Activated CD8-positive, alpha-beta memory T cell treated with anti-CD3 and anti-CD28 coated beads for 4 hours (primary cell): ENCODE measurements around the gene CELF6.

ENCODE experiments used
- DNase-seq, 2 donors: peaks; one replicate each; pipeline ENCODE4 v3.0.0-alpha.2; 2020; ENCODE audit warnings: low read depth in 2 of 2

CELF6 gene

DNA sequence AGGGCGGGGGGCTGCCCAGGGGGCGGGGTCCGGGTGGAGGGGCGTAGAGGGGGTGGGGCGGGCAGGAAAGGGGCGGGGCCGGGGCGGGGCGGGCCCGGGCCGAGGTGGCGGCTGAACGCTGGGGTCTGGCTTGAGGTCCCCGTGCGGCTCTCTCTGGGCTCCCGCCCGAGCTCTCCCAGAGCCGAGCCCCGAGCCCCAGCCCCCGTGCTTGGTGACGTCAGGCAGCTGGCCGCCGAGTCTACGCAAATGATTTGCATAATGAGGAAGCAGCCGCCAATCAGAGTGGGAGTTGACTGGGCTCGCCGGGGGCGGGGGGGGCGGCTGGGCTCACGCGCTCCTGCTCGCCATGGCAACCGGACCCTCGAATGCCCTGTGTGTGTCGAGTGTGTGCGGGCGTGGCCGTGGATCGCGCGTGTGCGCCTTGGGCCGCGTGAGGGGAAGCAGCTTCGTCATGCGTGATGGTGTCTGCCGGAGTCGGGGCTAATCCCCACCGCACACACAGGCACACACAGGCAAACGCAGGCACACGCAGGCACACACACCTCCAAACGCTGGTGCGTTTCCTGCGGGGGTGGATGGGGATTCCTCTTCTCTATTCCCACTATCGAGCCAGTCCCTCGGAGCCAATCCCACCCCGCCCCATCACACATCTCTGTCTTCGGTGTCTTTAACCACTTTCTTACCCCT, at the start of gene CELF6:
CELF6 (minus strand) TSS at position 173 of the 687 bp plus-strand sequence. CDS start 283 bp downstream, outside the sequence.
- DNase-seq, result peak; percentile 54 to 67

DNA sequence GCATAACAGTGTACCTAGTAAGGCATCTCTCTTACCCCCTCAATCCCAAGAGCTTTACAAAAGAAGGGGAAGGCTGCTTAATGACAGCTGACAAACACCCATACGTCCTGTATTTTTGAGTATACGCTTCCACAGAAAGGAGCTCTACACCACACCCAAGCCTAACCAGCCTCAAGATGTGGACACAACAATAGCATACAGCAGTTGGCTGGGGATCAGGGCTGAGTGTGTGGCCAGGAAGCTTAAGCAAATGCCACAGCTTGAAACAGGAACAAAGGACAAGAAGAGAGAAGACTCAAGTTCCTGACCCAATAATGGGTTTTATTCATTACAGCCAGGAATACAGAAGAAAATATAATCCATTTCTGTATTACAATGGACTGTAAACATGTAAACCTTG, 48.9 kb upstream of the CELF6 start:
- no peak for DNase-seq

DNA sequence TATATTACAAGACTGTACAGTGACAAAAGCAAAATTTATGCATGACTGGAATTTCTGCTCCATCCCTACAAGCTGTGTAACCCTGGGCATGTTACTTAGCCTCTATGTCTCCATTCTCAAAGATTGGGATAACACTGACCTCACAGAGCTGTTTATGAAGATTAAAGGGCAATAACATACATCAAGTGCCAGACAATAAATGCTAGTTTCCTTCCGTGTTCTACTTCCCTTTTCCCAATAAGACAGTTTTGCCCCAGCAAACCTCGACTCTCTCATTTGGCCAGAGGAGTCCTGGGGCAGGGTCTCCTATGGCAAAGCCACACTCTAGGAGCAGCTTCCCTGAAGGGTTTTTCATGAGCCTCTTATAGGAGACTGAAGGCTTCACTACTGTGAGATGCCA, 48.4 kb upstream of the CELF6 start:
- no peak for DNase-seq

DNA sequence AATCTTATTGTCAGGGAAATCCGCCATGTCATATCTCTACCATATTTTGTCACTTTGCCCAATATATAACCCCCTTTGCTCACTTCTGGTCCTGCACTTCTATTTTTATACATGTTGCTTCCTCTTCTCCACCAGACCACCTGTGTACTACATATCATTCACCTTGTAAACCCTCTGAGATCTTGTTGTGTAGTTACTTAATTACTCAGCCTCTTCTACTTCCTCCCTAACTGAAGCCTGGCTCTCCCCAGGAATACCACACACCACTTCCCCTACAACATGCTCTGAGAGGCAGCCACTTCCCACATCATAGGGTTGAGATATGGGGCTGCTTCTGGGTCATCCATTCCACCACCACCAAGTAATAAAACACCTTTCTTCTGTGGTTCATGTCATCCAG, 45.9 kb upstream of the CELF6 start:
- DNase-seq, result no peak

- DNase-seq, result no peak
These were observed 41.2 kb upstream of the CELF6 start for GRCh38 chr15:72361176-72361575.

DNA sequence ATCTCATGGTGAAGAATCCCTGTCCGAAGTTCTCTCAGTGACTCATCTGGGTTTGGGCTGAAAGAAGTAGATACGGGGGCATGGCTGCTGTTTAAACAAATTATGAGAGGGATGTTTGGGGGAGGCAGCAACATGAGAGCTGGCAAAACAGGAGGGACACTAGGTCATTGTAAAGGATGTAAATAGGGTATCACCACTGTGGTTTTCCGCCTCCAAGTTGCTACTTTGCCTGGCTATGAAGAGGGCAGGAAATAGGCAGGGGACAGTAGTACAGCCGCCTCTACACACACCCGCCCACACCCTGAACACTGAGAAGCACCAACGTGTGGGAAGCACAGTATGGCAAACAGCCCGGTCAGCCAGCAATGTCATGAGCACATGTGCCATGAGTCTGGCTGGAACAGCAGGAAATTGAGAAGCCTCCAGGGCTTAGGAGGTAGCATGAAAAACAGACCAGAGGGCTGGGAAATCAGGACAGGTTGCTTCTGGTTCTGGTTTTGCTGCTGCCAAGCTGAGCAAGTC, 38.8 kb upstream of the CELF6 start:
- DNase-seq, result no peak

DNA sequence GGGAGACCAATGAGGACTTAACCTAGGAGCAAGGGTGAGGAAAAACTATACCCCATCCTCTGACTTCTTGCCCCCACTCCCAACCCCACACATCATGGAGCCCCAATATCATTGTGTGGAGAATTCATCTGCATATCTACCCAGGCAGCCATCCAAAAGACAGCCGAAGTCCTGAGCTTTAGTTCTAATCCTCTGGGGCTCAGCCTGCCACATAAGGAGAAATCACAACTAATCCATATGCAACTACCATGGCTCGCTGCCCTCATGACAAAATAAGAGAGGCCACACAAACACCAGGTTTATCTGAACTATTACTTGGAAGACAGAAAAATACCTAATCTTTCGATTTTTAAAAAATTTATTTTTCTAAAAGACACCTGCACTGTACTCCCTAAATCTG, 38.2 kb upstream of the CELF6 start:
- no peak for DNase-seq

DNA sequence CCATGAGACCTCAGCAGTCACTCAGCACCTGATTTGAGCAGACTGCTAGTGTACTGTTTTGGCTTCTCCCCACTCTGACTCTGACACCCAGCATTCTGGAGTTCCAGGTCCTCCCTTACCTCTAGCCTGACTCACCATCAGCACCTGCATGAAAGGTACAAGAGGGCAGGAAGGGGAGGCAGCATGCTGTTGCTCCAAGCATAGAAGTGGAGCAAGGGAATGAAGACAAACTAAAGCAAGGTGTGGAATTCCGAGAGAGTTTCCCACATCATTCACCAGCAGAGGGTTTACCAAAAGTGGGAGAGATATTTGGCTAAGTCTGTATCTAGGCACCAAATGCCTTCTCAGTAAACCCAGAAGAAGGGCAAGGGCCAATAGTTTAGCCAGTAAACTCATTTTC, 34.5 kb upstream of the CELF6 start:
- DNase-seq, result no peak

DNA sequence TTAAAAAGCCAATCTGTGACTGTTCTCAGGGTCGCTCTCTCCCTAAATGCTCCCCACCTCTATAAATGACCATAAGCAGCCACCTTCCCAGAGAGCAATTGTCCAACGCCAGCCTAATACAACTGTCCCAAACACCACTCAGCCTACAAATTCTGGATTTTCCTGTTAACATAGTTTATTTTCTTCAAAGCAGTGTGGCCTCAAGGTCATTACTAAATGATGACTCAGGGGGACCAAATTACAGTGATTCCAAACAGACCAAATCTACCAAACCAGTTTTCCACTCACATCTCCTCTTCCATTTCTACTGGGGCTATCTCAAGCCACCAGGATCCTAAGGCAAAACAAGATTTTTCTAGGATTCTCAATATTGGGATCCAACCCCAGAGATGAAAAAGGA, 33.3 kb upstream of the CELF6 start:
- DNase-seq, result no peak

DNA sequence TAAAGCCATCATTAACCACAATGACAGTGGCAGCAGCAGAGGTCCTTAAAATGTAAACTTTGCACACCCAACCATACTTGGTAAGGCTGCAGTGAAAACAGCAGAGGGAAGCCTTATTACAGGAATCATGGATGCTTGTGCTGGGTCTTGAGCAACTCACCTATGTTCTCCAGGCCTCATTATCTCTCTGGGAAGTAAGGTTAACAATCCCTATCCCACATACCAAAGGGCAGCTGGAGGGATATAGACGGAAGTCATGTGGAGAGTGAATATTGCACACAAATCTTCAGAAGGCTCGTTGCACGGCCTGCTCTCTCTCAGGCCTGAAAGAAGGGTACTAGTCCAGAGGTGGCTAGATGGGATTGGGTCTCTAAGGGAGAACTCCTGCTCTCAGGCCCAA, 25.8 kb upstream of the CELF6 start:
- no peak for DNase-seq

- no peak for DNase-seq
These were observed 25.3 kb upstream of the CELF6 start for GRCh38 chr15:72345280-72345679.

DNA sequence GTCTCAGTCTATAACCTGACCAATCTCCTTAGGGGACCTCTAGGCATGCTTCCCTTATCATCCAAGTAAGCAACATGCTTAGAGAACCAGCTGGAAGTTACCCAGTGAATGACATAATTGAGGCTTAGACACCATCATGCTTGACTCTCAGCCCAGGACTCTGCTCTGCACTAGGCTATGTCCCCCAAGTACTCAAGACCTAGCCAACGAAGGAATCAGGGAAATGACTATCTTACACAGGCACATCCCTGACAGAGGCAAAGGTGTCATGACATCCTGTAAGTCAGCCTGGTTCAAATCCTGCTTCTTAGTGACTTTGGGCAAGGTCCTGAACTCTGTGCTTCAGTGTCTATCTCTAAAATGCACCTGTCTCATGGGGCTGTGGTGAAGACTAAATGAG, 24.6 kb upstream of the CELF6 start:
- DNase-seq, result no peak

- DNase-seq, result no peak
These were observed 22.4 kb upstream of the CELF6 start for GRCh38 chr15:72342385-72342784.

DNA sequence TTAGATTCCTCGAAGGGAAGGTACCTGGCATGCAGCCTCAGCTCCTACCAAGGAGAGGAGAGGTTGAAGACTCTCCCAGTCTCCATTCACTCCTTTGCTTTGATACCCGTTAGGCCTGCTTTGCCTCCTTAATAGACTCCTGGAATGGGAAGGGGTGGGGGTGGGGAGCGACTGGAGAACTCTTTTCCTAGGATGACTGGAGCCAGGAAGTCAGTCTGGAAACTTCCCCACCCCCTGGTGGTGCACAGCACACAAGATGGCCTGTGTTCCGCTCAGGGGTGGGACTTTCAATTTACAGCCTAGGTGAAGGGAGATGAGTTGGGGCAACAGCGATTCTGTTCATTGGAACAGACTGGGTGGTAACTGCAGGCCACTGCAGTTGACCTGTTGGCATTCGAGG, 21.4 kb upstream of the CELF6 start:
- no peak for DNase-seq

- no peak for DNase-seq
These were observed 20.4 kb upstream of the CELF6 start for GRCh38 chr15:72340366-72340765.

DNA sequence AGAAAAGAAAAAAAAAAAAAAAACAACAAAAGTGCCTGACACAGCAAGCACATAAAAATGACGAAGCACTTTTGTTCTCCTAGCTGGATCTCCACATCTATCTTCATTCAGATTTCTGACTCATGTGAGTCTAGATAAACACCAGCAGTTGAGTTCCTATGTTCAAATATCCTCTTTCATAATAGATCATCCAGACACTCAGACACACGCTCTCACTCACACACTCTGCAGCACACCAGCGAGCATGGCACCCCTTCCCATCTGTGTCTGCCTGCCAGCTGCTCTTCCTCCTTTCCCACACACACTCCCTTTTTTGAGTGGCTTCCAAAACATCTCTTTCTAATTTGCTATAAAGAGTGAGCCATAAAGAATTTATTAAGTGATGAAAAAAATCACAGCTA, 19.8 kb upstream of the CELF6 start:
- DNase-seq, result no peak

DNA sequence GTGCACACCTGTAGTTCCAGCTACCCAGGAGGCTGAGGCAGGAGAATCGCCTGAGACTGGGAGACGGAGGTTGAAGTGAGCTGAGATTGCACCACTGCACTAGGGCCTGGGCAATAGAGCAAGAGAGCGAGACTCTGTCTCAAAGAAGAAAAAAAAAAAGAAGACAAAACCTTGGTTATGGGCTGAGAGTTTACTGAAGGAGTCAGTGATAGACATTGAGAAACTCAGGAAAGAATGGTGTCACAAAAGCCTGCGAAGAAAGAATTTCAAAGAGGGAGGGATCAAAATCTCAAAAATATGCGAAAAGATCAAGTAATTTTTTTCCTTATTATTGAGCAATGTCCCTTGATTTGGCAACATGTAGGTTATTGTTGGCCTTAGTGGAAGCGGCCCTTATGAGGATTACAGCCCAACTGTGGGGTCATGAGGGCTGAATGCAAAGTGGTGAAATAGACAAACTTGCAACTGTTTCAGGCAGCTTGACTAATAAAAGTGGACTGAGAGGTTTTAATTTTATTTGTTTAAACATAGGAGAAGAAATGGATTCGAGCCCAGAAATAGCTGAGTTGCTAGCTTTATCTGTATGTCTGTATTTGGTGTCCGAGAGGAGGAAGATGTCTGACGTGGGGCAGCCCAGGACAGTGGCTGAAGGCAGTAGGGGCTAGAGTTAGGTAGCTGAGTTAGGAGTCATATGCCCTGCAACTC, 18.8 kb upstream of the CELF6 start:
- no peak for DNase-seq

DNA sequence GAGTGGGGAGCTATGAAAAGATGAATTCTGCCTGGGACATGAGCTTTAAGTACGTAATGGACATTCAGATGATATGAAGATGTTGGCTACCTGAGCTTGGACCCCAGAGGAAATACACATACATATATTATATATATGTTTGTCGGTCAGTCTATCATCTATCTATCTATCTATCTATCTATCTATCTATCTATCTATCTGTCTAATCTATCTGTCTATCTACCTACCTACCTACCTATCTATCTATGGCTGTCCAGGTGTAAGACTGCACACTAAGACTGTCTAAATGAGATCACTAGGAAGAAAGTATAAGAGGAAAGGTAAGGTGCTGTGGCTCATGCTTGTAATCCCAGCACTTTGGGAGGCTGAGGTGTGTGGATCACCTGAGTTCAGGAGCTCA, 18.2 kb upstream of the CELF6 start:
- no peak for DNase-seq

GRCh38 chr15:72334842-72335241, 14.9 kb upstream of the CELF6 start:
- no peak for DNase-seq

DNA sequence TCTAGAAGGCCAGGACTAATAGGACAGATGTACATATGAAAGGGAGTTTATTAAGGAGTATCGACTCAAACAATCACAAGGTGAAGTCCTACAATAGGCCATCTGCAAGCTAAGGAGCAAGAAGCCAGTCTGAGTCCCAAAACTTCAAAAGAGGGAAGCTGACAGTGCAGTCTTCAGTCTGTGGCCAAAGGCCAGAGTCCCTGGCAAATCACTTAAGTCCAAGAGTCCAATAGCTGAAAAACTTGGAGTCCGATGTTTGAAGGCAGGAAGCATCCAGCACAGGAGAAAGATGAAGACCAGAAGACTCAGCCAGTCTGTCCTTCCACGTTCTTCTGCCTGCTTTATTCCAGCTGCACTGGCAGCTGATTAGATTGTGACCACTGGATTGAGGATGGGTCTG, 11.1 kb upstream of the CELF6 start:
- DNase-seq, result no peak

- no peak for DNase-seq
These were observed 3.8 kb upstream of the CELF6 start for GRCh38 chr15:72323752-72324151.

DNA sequence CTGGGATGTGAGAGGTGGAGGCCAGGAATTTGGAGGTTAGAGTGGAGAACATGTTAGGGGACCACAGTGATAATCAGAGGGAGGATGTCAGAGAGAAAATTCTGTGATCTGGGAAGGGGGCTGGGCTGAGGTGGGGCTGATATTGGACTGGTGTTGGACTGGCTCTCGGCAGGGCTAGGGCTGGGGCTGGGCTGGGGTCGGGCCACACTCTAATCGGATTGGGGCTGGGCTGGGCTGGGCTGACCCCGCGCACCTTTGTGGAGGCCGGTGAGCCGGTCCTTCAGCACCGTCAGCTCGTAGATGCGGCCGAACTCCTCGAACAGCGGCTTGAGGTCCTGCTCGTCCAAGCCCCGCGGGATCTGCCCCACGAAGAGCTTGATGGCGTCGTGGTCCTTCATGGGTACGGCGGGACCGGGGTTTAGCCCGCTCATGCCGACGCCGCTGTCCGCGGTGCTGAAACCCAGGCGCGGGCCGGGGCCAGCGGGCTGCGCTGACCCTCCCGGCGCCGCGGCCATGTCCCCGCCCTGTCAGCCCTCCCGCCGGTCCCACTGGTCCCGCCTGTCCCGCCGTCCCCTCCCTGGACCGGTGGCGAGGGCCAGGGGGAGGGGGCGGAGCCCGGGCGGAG, 485 bp downstream of the CELF6 start:
- no peak for DNase-seq

GRCh38 chr15:72318408-72318942, 1.5 kb downstream of the CELF6 start:
- DNase-seq, result no peak
